PFSK-1 (cell line): ENCODE measurements around the gene LINC00237.

Experiments
- FOXP2 ChIP-seq: optimal IDR thresholded peaks from 2 replicates; pipeline ENCODE3; 2011; ENCODE audit warnings: borderline replicate concordance, control low read depth, inconsistent platforms; ENCODE audit not compliant: insufficient read depth; ENCODE audit errors: extremely low read length, extremely low read depth
- POLR2AphosphoS5 ChIP-seq: IDR thresholded peaks from 2 replicates; pipeline ENCODE4 v1.6.1; 2012; ENCODE audit warnings: low read depth, mild to moderate bottlenecking, control low read depth, low read length, moderate library complexity
- REST ChIP-seq, 2 experiments: IDR thresholded peaks; 2 replicates each; pipeline versions ENCODE4 v1.6.1 to v1.8.0; 2011 to 2012; ENCODE audit warnings: low read depth in 2 of 2, low read length in 2 of 2, control low read depth in 1 of 2, inconsistent platforms in 1 of 2, mild to moderate bottlenecking in 1 of 2, moderate library complexity in 1 of 2; ENCODE audit not compliant: insufficient read depth in 1 of 2
- SIN3A ChIP-seq: IDR thresholded peaks from 2 replicates; pipeline ENCODE4 v1.6.1; 2012; ENCODE audit warnings: mild to moderate bottlenecking, low read length, moderate library complexity, borderline replicate concordance; ENCODE audit not compliant: insufficient read depth
- TAF1 ChIP-seq: IDR thresholded peaks from 2 replicates; pipeline ENCODE4 v1.6.1; 2012; ENCODE audit warnings: low read length, control low read depth, borderline replicate concordance; ENCODE audit not compliant: insufficient read depth

Gene LINC00237

GRCh38 chr20:21049305-21049828 is 56.8 kb downstream of the LINC00237 start:
- no peak for TF ChIP-seq TAF1
- TF ChIP-seq SIN3A = no peak
- no peak for TF ChIP-seq REST (IDR thresholded peaks at IDR 0.05; ENCODE audit: insufficient read depth in 1 of 2, low read depth in 2 of 2, low read length in 2 of 2)

- no peak for TF ChIP-seq FOXP2
- no peak for TF ChIP-seq REST (IDR thresholded peaks at IDR 0.05; ENCODE audit: insufficient read depth in 1 of 2, low read depth in 2 of 2, low read length in 2 of 2)
- no peak for TF ChIP-seq TAF1
- TF ChIP-seq POLR2AphosphoS5 = no peak
- no peak for TF ChIP-seq SIN3A
These were observed 57.3 kb downstream of the LINC00237 start for GRCh38 chr20:21048841-21049273.

GRCh38 chr20:21047981-21048380 is 58.2 kb downstream of the LINC00237 start:
- TF ChIP-seq FOXP2 (no peak), TAF1 (no peak)

- TF ChIP-seq POLR2AphosphoS5 (no peak), REST (IDR thresholded peaks at IDR 0.05; ENCODE audit: insufficient read depth in 1 of 2, low read depth in 2 of 2, low read length in 2 of 2) (no peak), SIN3A (no peak), FOXP2 (no peak), TAF1 (no peak)
These were observed 59.6 kb downstream of the LINC00237 start for GRCh38 chr20:21046413-21047070.
